H9 (cell line): ENCODE data around the gene SH3RF3. TPM values are rescaled to one million over a fixed set of nuclear protein-coding genes. Genes with fewer than 3 reads are reported as not detected.
A peak's percentile ranks its signal among the peaks of the same experiment; 100 is the strongest.

Experiments used
- DNase-seq: peaks from one replicate; pipeline ENCODE4 v3.0.0-alpha.2; 2017
- H2AFZ ChIP-seq: one replicate; pipeline ENCODE4 v1.6.1; 2013; ENCODE audit warnings: mild to moderate bottlenecking, low read length, control low read depth, moderate library complexity
- H2AK5ac ChIP-seq: 2 replicates; pipeline ENCODE4 v1.6.1; 2013; ENCODE audit warnings: low read length, control low read depth, mixed read lengths; ENCODE audit not compliant: insufficient read length
- H2BK120ac ChIP-seq: one replicate; pipeline ENCODE4 v1.6.1; 2013; ENCODE audit warnings: low read depth, mild to moderate bottlenecking, low read length, control low read depth, inconsistent platforms; ENCODE audit not compliant: poor library complexity, severe bottlenecking
- H2BK12ac ChIP-seq: 2 replicates; pipeline ENCODE4 v1.6.1; 2013; ENCODE audit warnings: low read length, control low read depth, mixed read lengths, low read depth; ENCODE audit not compliant: insufficient read length
- H2BK15ac ChIP-seq: 2 replicates; pipeline ENCODE4 v1.6.1; 2013; ENCODE audit warnings: low read depth, low read length, control low read depth
- H2BK20ac ChIP-seq: one replicate; pipeline ENCODE4 v1.6.1; 2013; ENCODE audit warnings: low read depth, mild to moderate bottlenecking, low read length, control low read depth, inconsistent platforms; ENCODE audit not compliant: poor library complexity, severe bottlenecking
- H2BK5ac ChIP-seq: 2 replicates; pipeline ENCODE4 v1.6.1; 2013; ENCODE audit warnings: low read length, control low read depth, mixed read lengths; ENCODE audit not compliant: insufficient read length
- H3K14ac ChIP-seq: 2 replicates; pipeline ENCODE4 v1.6.1; 2013; ENCODE audit warnings: low read length, control low read depth; ENCODE audit not compliant: insufficient read depth
- H3K18ac ChIP-seq: 2 replicates; pipeline ENCODE4 v1.6.1; 2013; ENCODE audit warnings: low read depth, mild to moderate bottlenecking, mixed read lengths, low read length, control low read depth; ENCODE audit not compliant: insufficient read length
- H3K23ac ChIP-seq: 2 replicates; pipeline ENCODE4 v1.6.1; 2013; ENCODE audit warnings: low read length, control low read depth, mixed read lengths, low read depth; ENCODE audit not compliant: insufficient read length
- H3K23me2 ChIP-seq: 2 replicates; pipeline ENCODE4 v1.6.1; 2013; ENCODE audit warnings: low read depth, mild to moderate bottlenecking, mixed read lengths, low read length, control low read depth; ENCODE audit not compliant: insufficient read length, poor library complexity, severe bottlenecking
- H3K27ac ChIP-seq: 2 replicates; pipeline ENCODE4 v1.5.1; 2013; ENCODE audit warnings: low read length, control low read depth, mixed read lengths, low read depth; ENCODE audit not compliant: insufficient read length
- H3K27me3 ChIP-seq: 2 replicates; pipeline ENCODE4 v1.6.1; 2013; ENCODE audit warnings: low read length, control low read depth, inconsistent platforms; ENCODE audit not compliant: insufficient read depth
- H3K4ac ChIP-seq: 2 replicates; pipeline ENCODE4 v1.6.1; 2013; ENCODE audit warnings: low read depth, mild to moderate bottlenecking, control low read depth, inconsistent platforms, low read length, moderate library complexity
- H3K4me1 ChIP-seq: 2 replicates; pipeline ENCODE4 v1.6.1; 2013; ENCODE audit warnings: low read length, control low read depth, inconsistent platforms; ENCODE audit not compliant: insufficient read depth
- H3K4me2 ChIP-seq: 2 replicates; pipeline ENCODE4 v1.6.1; 2013; ENCODE audit warnings: low read length, control low read depth, mixed read lengths; ENCODE audit not compliant: insufficient read length, insufficient read depth
- H3K56ac ChIP-seq: 2 replicates; pipeline ENCODE4 v1.6.1; 2013; ENCODE audit warnings: low read depth, mild to moderate bottlenecking, mixed read lengths, low read length, control low read depth; ENCODE audit not compliant: insufficient read length
- H3K79me1 ChIP-seq: 2 replicates; pipeline ENCODE4 v1.6.1; 2013; ENCODE audit warnings: low read depth, mild to moderate bottlenecking, moderate library complexity, low read length, control low read depth, inconsistent platforms; ENCODE audit not compliant: insufficient read depth, poor library complexity, severe bottlenecking
- H3K79me2 ChIP-seq: 2 replicates; pipeline ENCODE4 v1.6.1; 2013; ENCODE audit warnings: low read length, control low read depth, inconsistent platforms; ENCODE audit not compliant: insufficient read depth
- H3K9ac ChIP-seq: 2 replicates; pipeline ENCODE4 v1.6.1; 2013; ENCODE audit warnings: low read length, control low read depth, mixed read lengths; ENCODE audit not compliant: insufficient read length; ENCODE audit errors: extremely low read depth
- H3K9me3 ChIP-seq: one replicate; pipeline ENCODE4 v1.6.1; 2013; ENCODE audit warnings: low read depth, low read length, inconsistent platforms; ENCODE audit not compliant: control insufficient read depth
- H3T11ph ChIP-seq: one replicate; pipeline ENCODE4 v1.6.1; 2013; ENCODE audit warnings: mild to moderate bottlenecking, low read length, control low read depth, inconsistent platforms
- H4K20me1 ChIP-seq: one replicate; pipeline ENCODE4 v1.6.1; 2013; ENCODE audit not compliant: control insufficient read depth, insufficient read length, insufficient read depth
- H4K5ac ChIP-seq: 2 replicates; pipeline ENCODE4 v1.6.1; 2013; ENCODE audit warnings: low read depth, mild to moderate bottlenecking, mixed read lengths, low read length, control low read depth; ENCODE audit not compliant: insufficient read length
- H4K8ac ChIP-seq: replicated peaks from 2 replicates; pipeline ENCODE4 v1.6.1; 2013; ENCODE audit warnings: low read length, control low read depth, mixed read lengths, low read depth; ENCODE audit not compliant: insufficient read length
- H4K91ac ChIP-seq: 2 replicates; pipeline ENCODE4 v1.6.1; 2013; ENCODE audit warnings: low read depth, mild to moderate bottlenecking, moderate library complexity, mixed read lengths, low read length, control low read depth; ENCODE audit not compliant: insufficient read length
- H3K27ac Mint-ChIP-seq, 3 experiments: 2 replicates in 2 of 3; 3 replicates in 1 of 3; pipeline ENCODE4 v1.8.0; 2020 to 2021; ENCODE audit warnings: mixed read lengths in 3 of 3, mild to moderate bottlenecking in 1 of 3, moderate library complexity in 1 of 3
- H3K27me3 Mint-ChIP-seq: 2 replicates; pipeline ENCODE4 v1.8.0; 2021; ENCODE audit warnings: low read depth, mild to moderate bottlenecking, moderate library complexity, mixed read lengths
- H3K36me3 Mint-ChIP-seq, 3 experiments: 2 replicates in 2 of 3; 3 replicates in 1 of 3; pipeline ENCODE4 v1.8.0; 2020 to 2021; ENCODE audit warnings: low read depth in 3 of 3, mixed read lengths in 3 of 3; ENCODE audit not compliant: insufficient read depth in 1 of 3
- H3K4me1 Mint-ChIP-seq, 2 experiments: 2 replicates each; pipeline ENCODE4 v1.8.0; 2020; ENCODE audit warnings: mixed read lengths in 2 of 2
- H3K4me3 Mint-ChIP-seq, 2 experiments: 2 replicates in 1 of 2; 3 replicates in 1 of 2; pipeline ENCODE4 v1.8.0; 2020 to 2021; ENCODE audit warnings: mild to moderate bottlenecking in 2 of 2, mixed read lengths in 2 of 2, moderate library complexity in 1 of 2
- H3K9me3 Mint-ChIP-seq, 2 experiments: 2 replicates in 1 of 2; 3 replicates in 1 of 2; pipeline ENCODE4 v1.8.0; 2020; ENCODE audit warnings: mild to moderate bottlenecking in 2 of 2, mixed read lengths in 2 of 2, moderate library complexity in 1 of 2
- CTCF ChIP-seq: fragments of 200-600 bp; sonication (generic); conservative IDR thresholded peaks from 3 replicates; pipeline ENCODE4 v1.8.0; 2021; ENCODE audit warnings: antibody characterized with exemption, mild to moderate bottlenecking
- WGBS: extraction: QIAGEN DNeasy Blood & Tissue Kit; methylation state at CpG from one replicate; pipeline ENCODE4 v1.1.7; 2013; ENCODE audit warnings: missing lambda C conversion rate, low lambda C conversion rate, mixed read lengths; ENCODE audit not compliant: insufficient read length; ENCODE audit errors: extremely low coverage; 5-methylcytosine and 5-hydroxymethylcytosine counted together
- total RNA-seq: library from RNA; stranded (reverse); gene quantifications from 2 replicates; pipeline ENCODE4 v1.2.1, GENCODE V29; 2021

SH3RF3 gene
- total RNA-seq, 1 experiment from 2014 or later: 0.46 TPM

GRCh38 chr2:109129356-109129920 is 433 bp downstream of the SH3RF3 start:
- H2AFZ ChIP-seq: no peak overlapping the region
- no peaks in the 10 kb centered on the region for H3K4me1 ChIP-seq
- Mint-ChIP-seq H3K4me3 (peak overlapping the region; percentile 47 to 69; a peak in 4 of 5 replicates), H3K4me1 (peaks cover 16 to 19% of the 10 kb centered on the region in 2 experiments), H3K36me3 (no peaks in the 10 kb centered on the region; a peak in 1 of 7 replicates), H3K9me3 (peaks cover 3% of the 10 kb centered on the region in 2 experiments; a peak in 2 of 5 replicates), H3K27me3 (peaks cover 71% of the 10 kb centered on the region), H3K27ac (no peak overlapping the region)
- peaks cover 3% of the 10 kb centered on the region for H4K20me1 ChIP-seq
- H3K27me3 ChIP-seq: peaks cover 25% of the 10 kb centered on the region; the same call in 1 of the 2 replicates
- no peak overlapping the region for H3K4ac ChIP-seq
- no peak overlapping the region for H3K27ac ChIP-seq
- H3K23me2 ChIP-seq: peaks cover 9% of the 10 kb centered on the region
- H2BK15ac ChIP-seq: no peak overlapping the region
- H2BK120ac ChIP-seq: no peak overlapping the region
- H3K23ac ChIP-seq: no peak overlapping the region
- no peak overlapping the region for H2BK12ac ChIP-seq
- peak overlapping the region; percentile 75 for H3K4me2 ChIP-seq
- no peak overlapping the region for H2BK20ac ChIP-seq
- no peak overlapping the region for H4K91ac ChIP-seq
- H4K5ac ChIP-seq: no peak overlapping the region
- DNase-seq: no peak
- H3T11ph ChIP-seq: no peak overlapping the region
- H4K8ac ChIP-seq: no peak overlapping the region
- H3K79me1 ChIP-seq: no peaks in the 10 kb centered on the region
- no CpG with 5 or more reads among the region's 70 CpGs for WGBS
- H2BK5ac ChIP-seq: no peak overlapping the region
- no peak overlapping the region for H3K9ac ChIP-seq
- H2AK5ac ChIP-seq: no peak overlapping the region
- TF ChIP-seq CTCF: no peak
- H3K79me2 ChIP-seq: no peaks in the 10 kb centered on the region
- no peaks in the 10 kb centered on the region for H3K9me3 ChIP-seq
- H3K14ac ChIP-seq: no peak overlapping the region
- no peak overlapping the region for H3K18ac ChIP-seq
- H3K56ac ChIP-seq: no peak overlapping the region
